DOHH2 (cell line): ENCODE results near the gene UMPS.
"Not testable (repeated sequence)": the region's sequence is repeated elsewhere in the genome, so short reads cannot be mapped to it uniquely, and the experiment has no call there.

Experiments used
- H3F3A ChIP-seq: fragments of 200-600 bp; sonication (generic), shearing (Covaris generic); 2 replicates; pipeline ENCODE4 v1.6.0; 2016; ENCODE audit warnings: antibody characterized with exemption, mild to moderate bottlenecking; ENCODE audit not compliant: control insufficient read depth, insufficient read depth
- H3K27ac ChIP-seq: fragments of 200-600 bp; sonication (generic); 2 replicates; pipeline ENCODE4 v1.5.1; 2014; ENCODE audit warnings: low read depth, mild to moderate bottlenecking, low read length, moderate library complexity
- H3K27me3 ChIP-seq: fragments of 200-600 bp; sonication (generic); 2 replicates; pipeline ENCODE4 v1.6.1; 2014; ENCODE audit warnings: mild to moderate bottlenecking, low read length, mixed read lengths; ENCODE audit not compliant: control insufficient read depth
- H3K36me3 ChIP-seq: fragments of 200-600 bp; sonication (generic); 2 replicates; pipeline ENCODE4 v1.6.1; 2014; ENCODE audit warnings: mild to moderate bottlenecking, low read length, moderate library complexity, mixed read lengths; ENCODE audit not compliant: control insufficient read depth
- H3K4me1 ChIP-seq: fragments of 200-600 bp; sonication (generic); 2 replicates; pipeline ENCODE4 v1.6.1; 2014; ENCODE audit warnings: mild to moderate bottlenecking, low read length, mixed read lengths; ENCODE audit not compliant: control insufficient read depth
- H3K4me2 ChIP-seq: fragments of 200-600 bp; sonication (generic); 2 replicates; pipeline ENCODE4 v1.6.0; 2014; ENCODE audit warnings: mild to moderate bottlenecking, low read length, moderate library complexity
- H3K4me3 ChIP-seq: fragments of 200-600 bp; sonication (generic); 2 replicates; pipeline ENCODE4 v1.5.1; 2014; ENCODE audit warnings: mild to moderate bottlenecking, low read length, mixed read lengths
- H3K79me2 ChIP-seq: fragments of 200-600 bp; sonication (generic); 2 replicates; pipeline ENCODE4 v1.6.1; 2014; ENCODE audit warnings: mild to moderate bottlenecking, low read length, mixed read lengths; ENCODE audit not compliant: control insufficient read depth
- H3K9me2 ChIP-seq: fragments of 200-600 bp; sonication (generic); replicated peaks from 2 replicates; pipeline ENCODE4 v1.6.1; 2014; ENCODE audit warnings: mild to moderate bottlenecking, low read length, mixed read lengths; ENCODE audit not compliant: control insufficient read depth
- H3K9me3 ChIP-seq: fragments of 200-600 bp; sonication (generic); 2 replicates; pipeline ENCODE4 v1.6.1; 2014; ENCODE audit warnings: antibody characterized with exemption, low read length, mixed read lengths; ENCODE audit not compliant: control insufficient read depth, insufficient read depth
- H4K20me1 ChIP-seq: fragments of 200-600 bp; sonication (generic); 2 replicates; pipeline ENCODE4 v1.6.0; 2014; ENCODE audit warnings: low read depth, mild to moderate bottlenecking, antibody characterized with exemption, low read length, moderate library complexity; ENCODE audit not compliant: control insufficient read depth, insufficient read depth
- CTCF ChIP-seq: fragments of 200-600 bp; sonication (generic); IDR thresholded peaks from one replicate; pipeline ENCODE4 v1.5.1; 2014; ENCODE audit warnings: antibody characterized with exemption, mild to moderate bottlenecking, low read depth, low read length; ENCODE audit not compliant: poor library complexity, severe bottlenecking
- EZH2phosphoT487 ChIP-seq: fragments of 200-600 bp; sonication (generic); IDR thresholded peaks from 2 replicates; pipeline ENCODE4 v1.6.1; 2017; ENCODE audit warnings: borderline replicate concordance, mild to moderate bottlenecking, antibody characterized with exemption, low read length, moderate library complexity, mixed read lengths

The UMPS gene

DNA sequence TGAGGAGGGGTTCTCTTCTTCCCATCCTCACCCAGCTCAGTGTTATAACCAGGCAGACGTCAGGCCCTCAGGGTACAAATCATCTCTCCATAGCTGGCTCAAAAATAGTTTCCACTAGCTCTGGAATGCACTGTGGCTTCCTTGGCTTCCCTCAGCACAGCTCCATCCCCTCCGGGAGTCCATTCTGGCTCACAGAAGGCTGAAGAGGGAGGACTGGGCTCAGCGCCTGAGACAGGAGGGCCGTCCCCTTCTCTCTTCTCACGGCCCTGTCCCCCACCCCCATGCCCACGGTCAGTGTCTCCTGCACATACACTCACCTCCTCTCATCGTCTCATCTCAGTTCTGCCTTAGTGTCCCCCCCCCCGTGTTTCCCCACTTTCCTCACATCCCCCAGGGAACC is 50.1 kb downstream of the UMPS start:
- Histone ChIP-seq H3K4me3 (no peak overlapping the region), H4K20me1 (no peaks in the 10 kb centered on the region), H3K9me2 (no peaks in the 10 kb centered on the region), H3K4me1 (peaks cover 7% of the 10 kb centered on the region), H3K36me3 (no peaks in the 10 kb centered on the region), H3F3A (no peaks in the 10 kb centered on the region), H3K4me2 (no peak overlapping the region), H3K79me2 (no peaks in the 10 kb centered on the region), H3K9me3 (no peaks in the 10 kb centered on the region), H3K27me3 (peaks cover 11% of the 10 kb centered on the region), H3K27ac (no peak overlapping the region)
- TF ChIP-seq CTCF: no peak
- TF ChIP-seq EZH2phosphoT487: no peak

DNA sequence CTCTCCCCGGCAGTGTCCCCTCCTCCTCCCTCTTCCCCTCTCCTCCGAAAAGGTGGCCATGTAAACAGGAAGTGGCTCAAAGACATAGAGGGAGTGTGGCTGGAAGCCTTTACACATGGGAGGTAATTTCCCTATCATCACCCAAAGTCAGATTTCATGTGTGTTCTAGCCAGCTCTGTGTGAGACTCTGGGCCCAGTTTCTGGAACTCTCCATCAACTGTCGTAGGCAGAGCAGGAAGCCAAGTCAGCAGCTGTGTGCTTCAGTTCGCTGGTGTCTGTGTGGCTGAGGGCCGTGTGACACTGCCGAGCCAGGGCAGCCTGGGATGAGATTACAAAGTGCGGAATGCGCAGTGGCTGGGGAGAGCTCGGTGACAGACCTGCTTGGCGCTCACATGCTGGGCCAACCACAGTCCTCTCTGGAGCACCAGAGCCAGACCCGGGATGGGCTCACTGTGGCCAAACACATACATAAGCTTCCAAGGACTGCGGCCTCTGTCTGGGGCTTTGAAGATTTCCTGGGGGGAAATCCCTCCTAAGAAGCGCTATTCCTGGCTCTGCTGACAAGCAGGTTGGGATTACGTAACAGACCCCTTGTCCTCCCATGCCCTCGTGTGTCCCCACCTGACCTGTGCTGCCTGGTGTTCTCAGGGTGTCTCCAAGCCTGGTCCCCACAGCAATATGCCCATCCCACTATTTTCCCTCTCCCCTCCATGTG is 50.7 kb downstream of the UMPS start:
- no peak overlapping the region for H3K27ac ChIP-seq
- TF ChIP-seq CTCF: no peak
- H4K20me1 ChIP-seq: no peaks in the 10 kb centered on the region
- no peaks in the 10 kb centered on the region for H3K9me2 ChIP-seq
- H3K4me1 ChIP-seq: peaks cover 7% of the 10 kb centered on the region
- H3K4me3 ChIP-seq: no peak overlapping the region
- H3F3A ChIP-seq: no peaks in the 10 kb centered on the region
- no peaks in the 10 kb centered on the region for H3K9me3 ChIP-seq
- H3K27me3 ChIP-seq: peaks cover 10% of the 10 kb centered on the region
- no peaks in the 10 kb centered on the region for H3K79me2 ChIP-seq
- H3K4me2 ChIP-seq: no peak overlapping the region
- no peaks in the 10 kb centered on the region for H3K36me3 ChIP-seq

- no peaks in the 10 kb centered on the region for H3K79me2 ChIP-seq
- H3K36me3 ChIP-seq: no peaks in the 10 kb centered on the region
- H3K27ac ChIP-seq: no peak overlapping the region
- no peaks in the 10 kb centered on the region for H3F3A ChIP-seq
- H3K4me1 ChIP-seq: peaks cover 7% of the 10 kb centered on the region
- no peak overlapping the region for H3K4me3 ChIP-seq
- no peak for TF ChIP-seq EZH2phosphoT487
- no peak for TF ChIP-seq CTCF
- no peaks in the 10 kb centered on the region for H3K9me3 ChIP-seq
- no peak overlapping the region for H3K4me2 ChIP-seq
- peaks cover 4% of the 10 kb centered on the region for H3K27me3 ChIP-seq
- H4K20me1 ChIP-seq: no peaks in the 10 kb centered on the region
- no peaks in the 10 kb centered on the region for H3K9me2 ChIP-seq
These were observed 51.5 kb downstream of the UMPS start for GRCh38 chr3:124781476-124782376.

GRCh38 chr3:124782377-124782712 is 52.1 kb downstream of the UMPS start:
- not testable (repeated sequence) for H4K20me1 ChIP-seq, H3K9me2 ChIP-seq, H3K4me2 ChIP-seq, H3K4me3 ChIP-seq, H3K27me3 ChIP-seq, H3F3A ChIP-seq, H3K4me1 ChIP-seq, H3K36me3 ChIP-seq, H3K27ac ChIP-seq, H3K79me2 ChIP-seq, H3K9me3 ChIP-seq
